KMS-11 (cell line): Measurements from ENCODE around the gene GOLGA3.
"Not testable (repeated sequence)": the region's sequence is repeated elsewhere in the genome, so short reads cannot be mapped to it uniquely, and the experiment has no call there.

Source experiments
- H2AFZ ChIP-seq: fragments of 200-600 bp; sonication (generic); 2 replicates; pipeline ENCODE4 v1.6.1; 2016; ENCODE audit warnings: antibody characterized with exemption, mixed run types, low read depth
- H3K27ac ChIP-seq: fragments of 200-600 bp; sonication (generic); 2 replicates; pipeline ENCODE4 v1.6.1; 2016; ENCODE audit warnings: mild to moderate bottlenecking, mixed run types
- H3K27me3 ChIP-seq: fragments of 200-600 bp; sonication (generic); 2 replicates; pipeline ENCODE4 v1.6.1; 2017; ENCODE audit warnings: mild to moderate bottlenecking, low read depth, mixed run types, moderate library complexity; ENCODE audit not compliant: insufficient read depth
- H3K36me3 ChIP-seq: fragments of 200-600 bp; sonication (generic); 2 replicates; pipeline ENCODE4 v1.6.1; 2017; ENCODE audit warnings: mild to moderate bottlenecking, mixed run types; ENCODE audit not compliant: insufficient read depth
- H3K4me1 ChIP-seq: fragments of 200-600 bp; sonication (generic); 2 replicates; pipeline ENCODE4 v1.6.1; 2016; ENCODE audit warnings: mild to moderate bottlenecking, low read depth, mixed run types; ENCODE audit not compliant: poor library complexity, severe bottlenecking
- H3K4me2 ChIP-seq: fragments of 200-600 bp; sonication (generic); 2 replicates; pipeline ENCODE4 v1.7.0; 2016; ENCODE audit warnings: mild to moderate bottlenecking, mixed run types
- H3K4me3 ChIP-seq: fragments of 200-600 bp; sonication (generic); IDR thresholded peaks from 2 replicates; pipeline ENCODE4 v1.6.1; 2017; ENCODE audit warnings: low read depth, low read length, mixed read lengths; ENCODE audit not compliant: insufficient read depth
- H3K79me2 ChIP-seq: fragments of 200-600 bp; sonication (generic); 2 replicates; pipeline ENCODE4 v1.6.1; 2016; ENCODE audit warnings: low read depth, mixed run types; ENCODE audit not compliant: insufficient read depth
- H3K9ac ChIP-seq: fragments of 200-600 bp; sonication (generic); 2 replicates; pipeline ENCODE4 v1.6.1; 2016; ENCODE audit warnings: mild to moderate bottlenecking, mixed run types
- H4K20me1 ChIP-seq: fragments of 200-600 bp; sonication (generic); 2 replicates; pipeline ENCODE4 v1.6.1; 2016; ENCODE audit warnings: mild to moderate bottlenecking, mixed run types; ENCODE audit not compliant: insufficient read depth
- CTCF ChIP-seq: fragments of 200-600 bp; sonication (generic); conservative IDR thresholded peaks from 2 replicates; pipeline ENCODE4 v1.6.1; 2017; ENCODE audit warnings: low read depth, mild to moderate bottlenecking, antibody characterized with exemption, low read length, moderate library complexity, mixed read lengths

Gene GOLGA3

GRCh38 chr12:132818562-132818961, 10.1 kb downstream of the GOLGA3 start:
- TF ChIP-seq CTCF: no peak
- H3K9ac ChIP-seq: no peak overlapping the region
- H2AFZ ChIP-seq: no peak overlapping the region
- H3K27ac ChIP-seq: no peak overlapping the region
- no peaks in the 10 kb centered on the region for H3K27me3 ChIP-seq
- no peaks in the 10 kb centered on the region for H3K79me2 ChIP-seq
- H3K36me3 ChIP-seq: no peaks in the 10 kb centered on the region; the same call in 1 of the 2 replicates
- H3K4me1 ChIP-seq: no peaks in the 10 kb centered on the region
- H3K4me2 ChIP-seq: no peak overlapping the region
- H4K20me1 ChIP-seq: no peaks in the 10 kb centered on the region
- H3K4me3 ChIP-seq: no peak overlapping the region

- Histone ChIP-seq H3K4me1 (no peaks in the 10 kb centered on the region), H3K36me3 (no peaks in the 10 kb centered on the region), H3K79me2 (no peaks in the 10 kb centered on the region), H2AFZ (no peak overlapping the region), H4K20me1 (no peaks in the 10 kb centered on the region), H3K4me2 (no peak overlapping the region), H3K27ac (no peak overlapping the region), H3K27me3 (no peaks in the 10 kb centered on the region), H3K4me3 (no peak overlapping the region), H3K9ac (no peak overlapping the region)
- TF ChIP-seq CTCF: no peak
These were observed 14.4 kb downstream of the GOLGA3 start for GRCh38 chr12:132814232-132814631.

GRCh38 chr12:132813443-132813842, 15.2 kb downstream of the GOLGA3 start:
- TF ChIP-seq CTCF: no peak
- Histone ChIP-seq H2AFZ (no peak overlapping the region), H3K4me3 (no peak overlapping the region), H3K4me1 (no peaks in the 10 kb centered on the region), H3K27me3 (no peaks in the 10 kb centered on the region), H4K20me1 (no peaks in the 10 kb centered on the region), H3K27ac (no peak overlapping the region), H3K9ac (no peak overlapping the region), H3K79me2 (no peaks in the 10 kb centered on the region), H3K4me2 (no peak overlapping the region), H3K36me3 (no peaks in the 10 kb centered on the region)

- Histone ChIP-seq H3K36me3 (no peaks in the 10 kb centered on the region), H3K4me1 (no peaks in the 10 kb centered on the region), H3K4me3 (no peak overlapping the region), H3K4me2 (no peak overlapping the region), H3K27me3 (no peaks in the 10 kb centered on the region), H3K27ac (no peak overlapping the region), H2AFZ (no peak overlapping the region), H3K9ac (no peak overlapping the region), H3K79me2 (no peaks in the 10 kb centered on the region), H4K20me1 (no peaks in the 10 kb centered on the region)
- no peak for TF ChIP-seq CTCF
These were observed 15.9 kb downstream of the GOLGA3 start for GRCh38 chr12:132812631-132813305.

- not testable (repeated sequence) for H3K36me3 ChIP-seq, H3K27ac ChIP-seq, H3K79me2 ChIP-seq, H3K27me3 ChIP-seq, H2AFZ ChIP-seq, H3K9ac ChIP-seq, H3K4me3 ChIP-seq, H4K20me1 ChIP-seq, H3K4me2 ChIP-seq, H3K4me1 ChIP-seq
These were observed 19.3 kb downstream of the GOLGA3 start for GRCh38 chr12:132809391-132809790.
